GM12891 (cell line): ENCODE data around the gene CCDC197.

Source experiments
- DNase-seq: peaks from one replicate; pipeline ENCODE4 v3.0.0; 2011; ENCODE audit warnings: low spot score; ENCODE audit not compliant: insufficient read length
- FAIRE-seq: peaks from 2 replicates; lab custom pipeline; 2011; peaks lifted over from hg19 to GRCh38; lab: Jason Lieb, UNC
- PAX5 ChIP-seq: IDR thresholded peaks from 2 replicates; pipeline ENCODE4 v1.6.1; 2011; ENCODE audit warnings: low read length, moderate library complexity, mild to moderate bottlenecking; ENCODE audit not compliant: insufficient read depth, severe bottlenecking
- POLR2A ChIP-seq: IDR thresholded peaks from 2 replicates; pipeline ENCODE4 v1.6.1; 2011; ENCODE audit warnings: low read depth, low read length, control low read depth
- POLR2AphosphoS5 ChIP-seq: IDR thresholded peaks from 2 replicates; pipeline ENCODE4 v1.6.1; 2011; ENCODE audit warnings: low read depth, low read length, control low read depth
- POU2F2 ChIP-seq: IDR thresholded peaks from 2 replicates; pipeline ENCODE4 v1.6.1; 2011; ENCODE audit warnings: low read depth, mild to moderate bottlenecking, control low read depth, low read length, moderate library complexity
- SPI1 ChIP-seq: IDR thresholded peaks from 2 replicates; pipeline ENCODE4 v1.6.1; 2011; ENCODE audit warnings: low read depth, low read length, control low read depth
- TAF1 ChIP-seq: IDR thresholded peaks from 2 replicates; pipeline ENCODE4 v1.6.1; 2011; ENCODE audit warnings: low read depth, low read length, control low read depth

CCDC197 gene

DNA sequence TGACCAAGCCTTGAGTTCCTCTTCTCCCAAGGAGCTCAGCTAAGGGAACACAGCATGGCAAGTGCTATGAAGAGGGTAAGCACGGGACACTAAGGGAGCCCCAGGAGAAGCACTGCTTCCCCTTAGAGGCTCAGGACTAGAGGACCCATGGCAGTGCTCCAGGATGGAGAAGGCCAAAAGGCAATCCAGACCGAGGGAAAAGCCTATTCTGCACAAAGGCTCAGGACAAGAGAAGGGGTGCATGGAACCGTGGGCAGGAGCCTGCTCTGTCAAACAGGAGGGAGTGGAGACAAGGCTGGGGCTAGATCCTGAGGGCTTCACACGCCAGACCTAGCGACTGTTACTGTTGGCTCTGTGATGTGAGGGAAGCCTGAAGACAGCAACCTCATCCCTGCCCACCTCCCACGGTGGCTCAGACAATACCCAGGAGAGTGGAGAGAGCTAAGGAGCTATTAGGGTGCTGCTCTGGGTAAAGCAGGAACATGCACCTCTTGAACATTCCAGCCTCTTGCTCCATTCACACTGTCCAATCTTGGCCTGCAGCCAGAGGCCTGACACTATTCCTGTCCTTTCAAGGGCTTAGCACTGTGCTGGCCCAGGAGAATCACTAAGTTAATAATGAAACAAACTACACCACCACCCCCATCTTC lies 53.3 kb downstream of the CCDC197 start:
- DNase-seq, result no peak
- TF ChIP-seq POLR2AphosphoS5 (no peak), POU2F2 (no peak)
- no peak for FAIRE-seq

DNA sequence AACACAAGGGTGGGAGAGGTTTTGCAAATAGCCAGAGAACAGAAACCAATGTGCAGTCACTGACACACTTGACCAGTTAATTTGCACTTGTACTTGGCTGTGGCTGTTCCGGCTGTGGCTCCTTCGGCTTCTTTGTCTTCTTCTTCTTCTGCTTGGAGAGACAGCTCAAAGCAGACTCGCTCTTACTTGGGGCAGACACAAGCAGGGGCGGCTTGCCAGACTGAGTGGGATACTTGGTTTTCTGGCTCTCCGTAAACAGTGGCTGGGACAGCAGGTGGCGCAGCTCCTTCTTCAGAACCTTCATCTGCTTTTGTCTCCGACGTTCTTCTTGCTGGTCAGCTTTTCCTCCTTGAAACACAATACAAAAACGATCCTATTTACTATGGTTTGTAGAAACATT lies 54.0 kb downstream of the CCDC197 start:
- TF ChIP-seq POLR2AphosphoS5 (no peak), TAF1 (no peak)
- no peak for FAIRE-seq
- no peak for DNase-seq

GRCh38 chr14:94051779-94052178 lies 54.7 kb downstream of the CCDC197 start:
- FAIRE-seq, result no peak
- TF ChIP-seq POLR2A (peak; percentile 14; the same call in 1 of the 2 replicates), PAX5 (no peak), POLR2AphosphoS5 (no peak)
- no peak for DNase-seq

GRCh38 chr14:94052199-94052598 lies 55.1 kb downstream of the CCDC197 start:
- no peak for DNase-seq
- no peak for TF ChIP-seq POU2F2
- FAIRE-seq, result no peak

DNA sequence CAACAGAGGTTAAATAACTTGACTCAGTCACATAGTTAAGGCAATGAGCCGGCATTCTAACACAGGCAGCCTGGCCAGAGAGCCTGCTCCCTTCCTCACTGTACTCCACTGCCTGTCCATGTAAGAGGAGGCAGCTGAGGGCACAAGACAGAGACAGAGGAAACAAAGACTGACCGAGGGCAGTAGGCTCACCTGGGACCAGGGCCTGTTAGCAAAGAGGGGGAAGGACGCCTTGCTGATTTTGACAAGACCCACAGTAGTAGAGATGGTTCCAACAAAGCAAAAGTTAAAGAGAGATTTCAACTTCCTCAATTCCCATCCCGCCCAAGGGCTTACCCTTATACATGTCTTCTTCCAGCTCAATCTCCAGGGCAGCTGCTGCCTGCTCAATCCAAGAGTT lies 55.6 kb downstream of the CCDC197 start:
- DNase-seq, result no peak
- FAIRE-seq, result no peak
- TF ChIP-seq POLR2AphosphoS5 (no peak), SPI1 (no peak), POU2F2 (no peak), POLR2A (no peak), TAF1 (no peak), PAX5 (no peak)

GRCh38 chr14:94054401-94054800 lies 57.3 kb downstream of the CCDC197 start:
- FAIRE-seq (no peak), DNase-seq (no peak)
- TF ChIP-seq POU2F2 (no peak), TAF1 (no peak), SPI1 (no peak), POLR2A (no peak), POLR2AphosphoS5 (no peak; the same call in none of the 2 replicates), PAX5 (no peak)

GRCh38 chr14:94054936-94055335 lies 57.8 kb downstream of the CCDC197 start:
- no peak for DNase-seq
- FAIRE-seq, result no peak
- TF ChIP-seq TAF1 (no peak), SPI1 (no peak), POU2F2 (no peak), POLR2AphosphoS5 (no peak), PAX5 (no peak), POLR2A (no peak)

- TF ChIP-seq POU2F2, result no peak
- no peak for TF ChIP-seq POLR2A
- TF ChIP-seq TAF1, result no peak
- TF ChIP-seq PAX5, result no peak
- no peak for TF ChIP-seq POLR2AphosphoS5
- no peak for TF ChIP-seq SPI1
- no peak for FAIRE-seq
Observed at GRCh38 chr14:94056579-94057308, 59.6 kb downstream of the CCDC197 start.

DNA sequence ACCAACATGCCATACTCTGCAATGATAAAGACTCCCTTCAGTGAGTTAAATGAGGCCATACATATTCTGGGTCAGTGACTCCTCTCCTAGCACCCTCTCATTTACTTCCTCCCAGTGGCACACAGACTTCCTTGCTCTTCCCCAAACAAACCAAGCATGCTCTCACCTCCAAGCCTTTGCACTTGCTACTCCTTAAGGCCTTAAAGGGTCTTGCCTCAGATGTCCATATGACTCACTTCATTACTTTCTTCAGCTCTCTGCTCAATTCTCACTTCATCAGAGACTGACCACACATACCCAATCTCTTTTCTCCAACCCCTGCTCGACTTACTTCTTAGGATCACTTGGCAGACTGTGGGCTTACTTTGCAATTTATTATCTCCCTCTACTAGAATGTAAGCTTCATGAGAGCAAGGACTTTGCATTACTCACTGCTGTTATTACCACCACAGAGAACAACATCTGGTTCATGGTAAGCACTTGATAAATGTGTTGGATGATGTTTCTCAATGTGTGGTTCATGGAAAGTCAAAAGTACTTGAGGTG lies 61.1 kb downstream of the CCDC197 start:
- TF ChIP-seq TAF1 (no peak), SPI1 (no peak), POLR2A (no peak), POU2F2 (no peak), POLR2AphosphoS5 (no peak), PAX5 (no peak)
- no peak for DNase-seq
- no peak for FAIRE-seq

More at GRCh38 chr14:94056579-94057308, 59.6 kb downstream of the CCDC197 start:
- DNase-seq, result no peak
